Right lobe of liver (tissue), 6 donors: Measurements from ENCODE around the gene NKAIN2. TPM values are rescaled to one million over a fixed set of nuclear protein-coding genes. Genes with fewer than 3 reads are reported as not detected.
"Not testable (repeated sequence)": the region's sequence is repeated elsewhere in the genome, so short reads cannot be mapped to it uniquely, and the experiment has no call there.

Source experiments
- ATAC-seq, 4 donors: fragments of 200-7000 bp; cut with Tn5 transposase; one replicate each; pipeline ENCODE4 v1.9.1; 2020; ENCODE audit warnings: mild to moderate bottlenecking in 4 of 4, moderate library complexity in 4 of 4
- DNase-seq, 3 donors: peaks; one replicate each; pipeline ENCODE4 v3.0.0-alpha.2; 2020
- H3K27ac ChIP-seq, 3 donors: fragments of 200-600 bp; one replicate each; pipeline ENCODE4 v1.8.0; 2022
- H3K27me3 ChIP-seq, 2 donors: fragments of 200-600 bp; one replicate each; pipeline ENCODE4 v1.8.0; 2022
- H3K36me3 ChIP-seq, 4 donors: fragments of 200-600 bp; sonication (generic) in 1 of 4; one replicate each; pipeline versions ENCODE4 v1.5.1 to v1.8.0; 2017 to 2022; ENCODE audit warnings: control low read depth in 1 of 4
- H3K4me1 ChIP-seq, 4 donors: fragments of 200-600 bp; sonication (generic) in 1 of 4; one replicate each; pipeline versions ENCODE4 v1.5.1 to v1.8.0; 2017 to 2022; ENCODE audit warnings: control low read depth in 1 of 4
- H3K4me3 ChIP-seq, 3 donors: fragments of 200-600 bp; one replicate each; pipeline ENCODE4 v1.8.0; 2022
- H3K9me3 ChIP-seq, 4 donors: fragments of 200-600 bp; sonication (generic) in 1 of 4; one replicate each; pipeline versions ENCODE4 v1.5.1 to v1.8.0; 2017 to 2022; ENCODE audit warnings: control low read depth in 1 of 4
- CTCF ChIP-seq, 4 donors: fragments of 200-600 bp in 3 of 4; fragments of 450-650 bp in 1 of 4; IDR thresholded peaks; one replicate each; pipeline versions ENCODE4 v1.5.1 to v1.8.0; 2016 to 2022; ENCODE audit warnings: antibody characterized with exemption in 4 of 4, mild to moderate bottlenecking in 2 of 4
- POLR2A ChIP-seq: fragments of 450-650 bp; IDR thresholded peaks from one replicate; pipeline ENCODE4 v1.6.1; 2017; ENCODE audit warnings: antibody characterized with exemption, mild to moderate bottlenecking
- WGBS: methylation state at CpG from one replicate; pipeline ENCODE4 v1.1.6; 2018; ENCODE audit warnings: low coverage, low lambda C conversion rate; ENCODE audit not compliant: insufficient coverage; ENCODE audit errors: missing lambda C conversion rate; 5-methylcytosine and 5-hydroxymethylcytosine counted together
- intact Hi-C, 2 donors: fragments of 100-400 bp; cut with DNase I; formaldehyde crosslinking; loops; one replicate each; pipeline versions ENCODE4 v1.11.2 to v1.14.1; 2022
- total RNA-seq, 6 experiments: library from RNA; depleted of rRNA in 2 of 6; stranded (reverse); fragments of >200 nt in 2 of 6; fragmentation: NEBNext Ultra II Directional in 3 of 6; extraction: Animal tissue kit (Norgen Biotek cat#: 25700) in 3 of 6; gene quantifications; one replicate each; pipeline versions ENCODE4 v1.1.0 to v1.2.4, GENCODE V29; 2016 to 2023
- donor health status: DM: no; HTN: yes; CAD: no.
- donor health status: DM: no; HTN: no; CAD: no.
- donor health status: DM: no; HTN: no; CAD: no.
- donor health status: DM: no; HTN: yes; CAD: no.
- donor health status: DM: no; HTN: yes; CAD: no.

Gene NKAIN2
- total RNA-seq, 6 experiments from 2014 or later = 0.16 to 0.28 TPM; not detected in 4

GRCh38 chr6:124551711-124552233 lies 748.1 kb downstream of the NKAIN2 start:
- TF ChIP-seq POLR2A (no peak), CTCF (IDR thresholded peaks at IDR 0.05) (no peak)
- no peak overlapping the region for H3K4me3 ChIP-seq
- no peak overlapping the region for H3K27ac ChIP-seq
- intact Hi-C loops = no loop called here
- no peaks in the 10 kb centered on the region for H3K27me3 ChIP-seq
- WGBS = 50% methylated on average over 3 of the region's 3 CpGs
- no peaks in the 10 kb centered on the region for H3K9me3 ChIP-seq
- H3K4me1 ChIP-seq = no peaks in the 10 kb centered on the region
- ATAC-seq = no peak
- no peak for DNase-seq
- no peaks in the 10 kb centered on the region for H3K36me3 ChIP-seq

- no peak overlapping the region for H3K27ac ChIP-seq
- H3K9me3 ChIP-seq = no peaks in the 10 kb centered on the region
- no peaks in the 10 kb centered on the region for H3K27me3 ChIP-seq
- DNase-seq (no peak), ATAC-seq (no peak)
- H3K4me3 ChIP-seq = no peak overlapping the region
- intact Hi-C loops = no loop called here
- H3K36me3 ChIP-seq = no peaks in the 10 kb centered on the region
- TF ChIP-seq CTCF (IDR thresholded peaks at IDR 0.05) (no peak), POLR2A (no peak)
- H3K4me1 ChIP-seq = no peaks in the 10 kb centered on the region
Observed at GRCh38 chr6:124557873-124558272, 754.2 kb downstream of the NKAIN2 start.

- DNase-seq, intact Hi-C loops, ATAC-seq: not testable (repeated sequence)
Observed at GRCh38 chr6:124560078-124560477, 756.4 kb downstream of the NKAIN2 start.

GRCh38 chr6:124560873-124561567 lies 757.4 kb downstream of the NKAIN2 start:
- no peak overlapping the region for H3K27ac ChIP-seq
- no peak overlapping the region for H3K4me3 ChIP-seq
- no peaks in the 10 kb centered on the region for H3K4me1 ChIP-seq
- no peak for TF ChIP-seq POLR2A
- TF ChIP-seq CTCF (IDR thresholded peaks at IDR 0.05) = no peak
- no peaks in the 10 kb centered on the region for H3K9me3 ChIP-seq
- ATAC-seq (no peak), DNase-seq (no peak)
- H3K27me3 ChIP-seq = no peaks in the 10 kb centered on the region
- 26% methylated on average over 3 of the region's 3 CpGs for WGBS
- intact Hi-C loops = no loop called here
- H3K36me3 ChIP-seq = no peaks in the 10 kb centered on the region

More at GRCh38 chr6:124560078-124560477, 756.4 kb downstream of the NKAIN2 start:
- not testable (repeated sequence) for H3K27me3 ChIP-seq, H3K27ac ChIP-seq, H3K4me3 ChIP-seq, H3K4me1 ChIP-seq, H3K9me3 ChIP-seq, H3K36me3 ChIP-seq
- 52% methylated on average over 2 of the region's 2 CpGs for WGBS

GRCh38 chr6:124561635-124562130 lies 758.0 kb downstream of the NKAIN2 start:
- Histone ChIP-seq H3K27ac (no peak overlapping the region), H3K4me1 (no peaks in the 10 kb centered on the region), H3K36me3 (no peaks in the 10 kb centered on the region), H3K27me3 (no peaks in the 10 kb centered on the region), H3K9me3 (no peaks in the 10 kb centered on the region), H3K4me3 (no peak overlapping the region)
- 52% methylated on average over 4 of the region's 4 CpGs for WGBS
- TF ChIP-seq POLR2A = no peak
- no peak for TF ChIP-seq CTCF (IDR thresholded peaks at IDR 0.05)
- no peak for DNase-seq
- intact Hi-C loops = no loop called here
- no peak for ATAC-seq

- intact Hi-C loops, H3K36me3 ChIP-seq, H3K27me3 ChIP-seq, DNase-seq, H3K4me3 ChIP-seq, H3K9me3 ChIP-seq, H3K4me1 ChIP-seq, H3K27ac ChIP-seq, ATAC-seq: not testable (repeated sequence)
- 63% methylated on average over 3 of the region's 3 CpGs for WGBS
Observed at GRCh38 chr6:124564125-124564524, 760.5 kb downstream of the NKAIN2 start.
